Spleen (tissue), 11 donors: ENCODE measurements around the gene ZNF775. TPM values are rescaled to one million over a fixed set of nuclear protein-coding genes. Genes with fewer than 3 reads are reported as not detected.

Source experiments
- DNase-seq: peaks from one replicate; pipeline ENCODE4 v3.0.0-alpha.2; 2020
- H3K27ac ChIP-seq, 8 donors: fragments of 200-600 bp; sonication (generic) in 7 of 8; 1 replicate in 4 of 8; 2 replicates in 4 of 8; pipeline versions ENCODE4 v1.5.0 to v1.8.0; 2016 to 2021; ENCODE audit warnings: inconsistent platforms in 4 of 8, mild to moderate bottlenecking in 4 of 8, moderate library complexity in 1 of 8
- H3K27me3 ChIP-seq, 7 donors: fragments of 200-600 bp; sonication (generic) in 6 of 7; replicated peaks in 1 of 7; 1 replicate in 4 of 7; 2 replicates in 3 of 7; pipeline versions ENCODE4 v1.5.0 to v1.8.0; 2016 to 2021; ENCODE audit warnings: inconsistent platforms in 3 of 7, mild to moderate bottlenecking in 1 of 7
- H3K36me3 ChIP-seq, 6 donors: fragments of 200-600 bp; sonication (generic) in 5 of 6; 1 replicate in 4 of 6; 2 replicates in 2 of 6; pipeline versions ENCODE4 v1.5.0 to v1.8.0; 2016 to 2021; ENCODE audit warnings: inconsistent platforms in 2 of 6
- H3K4me1 ChIP-seq, 6 donors: fragments of 200-600 bp; sonication (generic) in 5 of 6; 1 replicate in 3 of 6; 2 replicates in 3 of 6; pipeline versions ENCODE4 v1.5.0 to v1.8.0; 2016 to 2021; ENCODE audit warnings: inconsistent platforms in 3 of 6
- H3K4me3 ChIP-seq, 8 donors: fragments of 200-600 bp; sonication (generic) in 7 of 8; 1 replicate in 4 of 8; 2 replicates in 4 of 8; pipeline versions ENCODE4 v1.5.0 to v1.8.0; 2016 to 2021; ENCODE audit warnings: inconsistent platforms in 4 of 8, mild to moderate bottlenecking in 4 of 8, moderate library complexity in 2 of 8
- H3K9me3 ChIP-seq, 8 donors: fragments of 200-600 bp; sonication (generic) in 7 of 8; 1 replicate in 4 of 8; 2 replicates in 4 of 8; pipeline versions ENCODE4 v1.5.0 to v1.8.0; 2016 to 2021; ENCODE audit warnings: inconsistent platforms in 4 of 8
- POLR2A ChIP-seq, 3 donors: fragments of 450-650 bp; IDR thresholded peaks; one replicate each; pipeline ENCODE4 v1.5.1; 2017; ENCODE audit warnings: antibody characterized with exemption in 3 of 3, mild to moderate bottlenecking in 1 of 3
- POLR2AphosphoS5 ChIP-seq, 3 donors: sonication (generic); formaldehyde crosslinking; IDR thresholded peaks; one replicate each; pipeline ENCODE4 v1.5.1; 2017; ENCODE audit warnings: antibody characterized with exemption in 3 of 3
- WGBS, 5 donors: extraction: QIAGEN DNeasy Blood & Tissue Kit in 3 of 5; methylation state at CpG; one replicate each; pipeline versions ENCODE4 v1.1.5 to v1.1.7; 2013 to 2018; 5-methylcytosine and 5-hydroxymethylcytosine counted together
- intact Hi-C: fragments of 100-400 bp; cut with DNase I; formaldehyde crosslinking; loops from one replicate; pipeline ENCODE4 v1.15.0; 2023; ENCODE audit warnings: low total_unique reads
- polyA plus RNA-seq, 3 donors: library from polyadenylated mRNA; stranded (reverse); fragments of 200-250 nt; gene quantifications; one replicate each; pipeline ENCODE4 v1.2.1, GENCODE V29; 2013
- total RNA-seq, 7 donors: library from RNA; depleted of rRNA in 3 of 7; stranded (reverse); fragments of >200 nt in 3 of 7; fragmentation: NEBNext Ultra II Directional in 4 of 7; extraction: Animal tissue kit (Norgen Biotek cat#: 25700) in 4 of 7; gene quantifications; one replicate each; pipeline versions ENCODE4 v1.1.0 to v1.2.1, GENCODE V29; 2016 to 2021
- TF ChIP-seq, protein P1 (sequence below), 11 experiments: fragments of 200-600 bp in 7 of 11; fragments of 450-650 bp in 4 of 11; sonication (generic) in 4 of 11; IDR thresholded peaks in 8 of 11; conservative IDR thresholded peaks in 3 of 11; 1 replicate in 7 of 11; 2 replicates in 4 of 11; pipeline versions ENCODE4 v1.4.0 to v1.8.0; 2016 to 2021; ENCODE audit warnings: antibody characterized with exemption in 11 of 11, inconsistent platforms in 4 of 11, mild to moderate bottlenecking in 1 of 11
- donor health status: healthy with polysubstance abuse.
- donor health status: DM: no; HTN: no; CAD: no; lungs with moderate emphysema.
- donor health status: DM: no; HTN: no; CAD: no.
- donor health status: Bipolar disorder and iron deficiency.
- donor health status: healthy.
- donor health status: DM: no; HTN: no; CAD: no.
- donor health status: DM: yes; HTN: yes; CAD: no.

Gene ZNF775
- total and polyA plus RNA-seq, 10 donors: 2.0 to 5.7 (median 4.2) TPM

DNA sequence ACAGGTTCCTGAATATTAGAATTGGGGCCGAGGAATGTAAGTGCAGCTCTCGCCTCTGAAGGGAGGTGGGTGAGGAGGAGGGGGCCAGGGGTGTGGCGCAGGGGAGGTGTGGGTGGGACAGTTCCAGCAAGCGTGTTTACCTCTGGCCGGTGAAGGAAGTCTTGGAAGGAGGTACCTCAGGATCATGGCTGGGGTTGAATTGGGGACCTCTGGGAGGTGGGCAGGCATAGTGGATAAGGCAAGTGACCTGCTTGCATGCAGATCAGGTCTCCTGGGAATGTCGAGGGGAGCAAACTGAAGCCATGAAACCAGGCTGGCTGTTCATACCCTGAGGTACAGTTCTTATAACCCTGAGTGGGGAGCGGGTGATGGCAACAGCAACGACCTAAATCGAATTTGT lies 2.0 kb downstream of the ZNF775 start:
- Histone ChIP-seq H3K9me3 (no peaks in the 10 kb centered on the region), H3K4me3 (no peak overlapping the region), H3K27ac (no peak overlapping the region), H3K27me3 (no peaks in the 10 kb centered on the region), H3K4me1 (peaks cover 21 to 82% (median 59%) of the 10 kb centered on the region in 6 donors), H3K36me3 (peaks cover 0 to 10% (median 0%) of the 10 kb centered on the region in 6 donors)
- TF ChIP-seq POLR2A (IDR thresholded peaks at IDR 0.05): no peak
- TF ChIP-seq, protein P1, sequence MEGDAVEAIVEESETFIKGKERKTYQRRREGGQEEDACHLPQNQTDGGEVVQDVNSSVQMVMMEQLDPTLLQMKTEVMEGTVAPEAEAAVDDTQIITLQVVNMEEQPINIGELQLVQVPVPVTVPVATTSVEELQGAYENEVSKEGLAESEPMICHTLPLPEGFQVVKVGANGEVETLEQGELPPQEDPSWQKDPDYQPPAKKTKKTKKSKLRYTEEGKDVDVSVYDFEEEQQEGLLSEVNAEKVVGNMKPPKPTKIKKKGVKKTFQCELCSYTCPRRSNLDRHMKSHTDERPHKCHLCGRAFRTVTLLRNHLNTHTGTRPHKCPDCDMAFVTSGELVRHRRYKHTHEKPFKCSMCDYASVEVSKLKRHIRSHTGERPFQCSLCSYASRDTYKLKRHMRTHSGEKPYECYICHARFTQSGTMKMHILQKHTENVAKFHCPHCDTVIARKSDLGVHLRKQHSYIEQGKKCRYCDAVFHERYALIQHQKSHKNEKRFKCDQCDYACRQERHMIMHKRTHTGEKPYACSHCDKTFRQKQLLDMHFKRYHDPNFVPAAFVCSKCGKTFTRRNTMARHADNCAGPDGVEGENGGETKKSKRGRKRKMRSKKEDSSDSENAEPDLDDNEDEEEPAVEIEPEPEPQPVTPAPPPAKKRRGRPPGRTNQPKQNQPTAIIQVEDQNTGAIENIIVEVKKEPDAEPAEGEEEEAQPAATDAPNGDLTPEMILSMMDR (IDR thresholded peaks at IDR 0.05 in 8 of 11, conservative IDR thresholded peaks at IDR 0.05 in 3 of 11): no peak
- no peak for TF ChIP-seq POLR2AphosphoS5 (IDR thresholded peaks at IDR 0.05)
- no peak for DNase-seq
- intact Hi-C loops: no loop called here
- 85 to 95% (median 92%) methylated on average over 9 of the region's 9 CpGs for WGBS, 5 donors

DNA sequence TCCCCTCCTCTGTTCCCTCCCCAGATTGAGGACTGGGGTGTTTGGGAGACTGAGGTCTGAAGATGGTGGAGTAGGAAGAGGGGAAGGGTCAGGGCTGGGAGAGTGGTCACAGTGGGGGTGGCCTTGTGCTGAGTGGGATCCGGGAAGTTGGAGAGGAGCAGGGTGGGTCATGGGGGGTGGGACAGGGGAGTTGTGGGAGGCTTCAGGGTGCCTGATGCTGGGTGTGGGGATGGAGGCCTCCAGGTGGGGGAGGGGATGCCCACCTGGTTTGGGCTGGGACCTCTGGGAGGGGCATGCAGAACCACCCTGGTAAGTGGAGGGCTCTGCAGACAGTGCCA lies 2.6 kb downstream of the ZNF775 start:
- TF ChIP-seq, protein P1 (IDR thresholded peaks at IDR 0.05 in 8 of 11, conservative IDR thresholded peaks at IDR 0.05 in 3 of 11): no peak
- TF ChIP-seq POLR2A (IDR thresholded peaks at IDR 0.05) (no peak), POLR2AphosphoS5 (IDR thresholded peaks at IDR 0.05) (no peak)
- H3K27me3 ChIP-seq: no peaks in the 10 kb centered on the region
- WGBS, 5 donors: 86 to 100% (median 93%) methylated on average over 1 of the region's 1 CpG
- peaks cover 0 to 10% (median 0%) of the 10 kb centered on the region in 6 donors for H3K36me3 ChIP-seq
- no peak for DNase-seq
- H3K4me3 ChIP-seq: no peak overlapping the region
- no peak overlapping the region for H3K27ac ChIP-seq
- intact Hi-C loops: no loop called here
- H3K4me1 ChIP-seq: peaks cover 21 to 76% (median 53%) of the 10 kb centered on the region in 6 donors
- H3K9me3 ChIP-seq: no peaks in the 10 kb centered on the region

- 76 to 93% (median 91%) methylated on average over 17 to 20 of the region's 20 CpGs for WGBS, 5 donors
- Histone ChIP-seq H3K4me3 (no peak overlapping the region), H3K36me3 (peaks cover 0 to 10% (median 0%) of the 10 kb centered on the region in 6 donors), H3K4me1 (peaks cover 16 to 70% (median 48%) of the 10 kb centered on the region in 6 donors), H3K27ac (peak overlapping the region in 1 of 8 donors; percentile 38), H3K27me3 (no peaks in the 10 kb centered on the region), H3K9me3 (no peaks in the 10 kb centered on the region)
- intact Hi-C loops: no loop called here
- no peak for DNase-seq
- no peak for TF ChIP-seq POLR2AphosphoS5 (IDR thresholded peaks at IDR 0.05)
- TF ChIP-seq, protein P1 (IDR thresholded peaks at IDR 0.05 in 8 of 11, conservative IDR thresholded peaks at IDR 0.05 in 3 of 11): no peak
Observed at GRCh38 chr7:150382123-150382843, 3.2 kb downstream of the ZNF775 start.

GRCh38 chr7:150382844-150383225 lies 3.7 kb downstream of the ZNF775 start:
- WGBS, 5 donors: 70 to 85% (median 76%) methylated on average over 4 of the region's 4 CpGs
- Histone ChIP-seq H3K27me3 (no peaks in the 10 kb centered on the region), H3K4me1 (peaks cover 11 to 65% (median 42%) of the 10 kb centered on the region in 6 donors), H3K9me3 (no peaks in the 10 kb centered on the region), H3K27ac (peak overlapping the region in 1 of 8 donors; percentile 38), H3K36me3 (peaks cover 0 to 10% (median 0%) of the 10 kb centered on the region in 6 donors), H3K4me3 (no peak overlapping the region)
- intact Hi-C loops: no loop called here
- TF ChIP-seq POLR2AphosphoS5 (IDR thresholded peaks at IDR 0.05) (no peak), POLR2A (IDR thresholded peaks at IDR 0.05) (no peak)
- TF ChIP-seq, protein P1 (IDR thresholded peaks at IDR 0.05 in 8 of 11, conservative IDR thresholded peaks at IDR 0.05 in 3 of 11): no peak
- DNase-seq: no peak
